HEK293T (cell line): ENCODE measurements around the gene SNRNP35.

ENCODE experiments used
- NFRKB ChIP-seq: fragments of 450-650 bp; IDR thresholded peaks from 2 replicates; pipeline ENCODE4 v1.6.1; 2016; ENCODE audit warnings: mild to moderate bottlenecking, moderate library complexity
- SP1 ChIP-seq: fragments of 450-650 bp; IDR thresholded peaks from 2 replicates; pipeline ENCODE4 v1.6.1; 2017
- TARDBP ChIP-seq: fragments of 450-650 bp; IDR thresholded peaks from 2 replicates; pipeline ENCODE4 v1.6.1; 2016

GRCh38 chr12:123479442-123480180 lies 21.7 kb downstream of the SNRNP35 start:
- TF ChIP-seq TARDBP = no peak
- TF ChIP-seq SP1 = no peak
- no peak for TF ChIP-seq NFRKB
